Measurements from ENCODE around the gene FHIT.

DNA sequence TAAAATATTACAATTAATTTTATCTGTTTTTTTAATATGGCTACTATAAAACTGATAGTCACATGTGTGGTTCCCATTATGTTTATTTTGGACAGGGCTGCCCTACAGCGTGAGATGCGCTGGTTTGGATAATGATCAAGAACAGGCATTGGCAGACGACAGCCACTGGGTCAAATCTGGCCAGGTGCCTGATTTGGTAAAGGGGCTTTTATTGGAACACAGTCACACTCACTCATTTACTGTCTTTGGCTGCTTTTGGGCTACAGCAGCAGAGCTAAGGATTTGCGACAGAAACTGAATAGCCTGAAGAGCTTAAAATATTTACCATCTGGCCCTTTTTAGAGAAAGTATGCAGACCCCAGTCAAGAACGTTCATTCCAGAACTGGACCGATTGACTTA is 1477.3 kb downstream of the FHIT start:
- TF ChIP-seq, protein P1, sequence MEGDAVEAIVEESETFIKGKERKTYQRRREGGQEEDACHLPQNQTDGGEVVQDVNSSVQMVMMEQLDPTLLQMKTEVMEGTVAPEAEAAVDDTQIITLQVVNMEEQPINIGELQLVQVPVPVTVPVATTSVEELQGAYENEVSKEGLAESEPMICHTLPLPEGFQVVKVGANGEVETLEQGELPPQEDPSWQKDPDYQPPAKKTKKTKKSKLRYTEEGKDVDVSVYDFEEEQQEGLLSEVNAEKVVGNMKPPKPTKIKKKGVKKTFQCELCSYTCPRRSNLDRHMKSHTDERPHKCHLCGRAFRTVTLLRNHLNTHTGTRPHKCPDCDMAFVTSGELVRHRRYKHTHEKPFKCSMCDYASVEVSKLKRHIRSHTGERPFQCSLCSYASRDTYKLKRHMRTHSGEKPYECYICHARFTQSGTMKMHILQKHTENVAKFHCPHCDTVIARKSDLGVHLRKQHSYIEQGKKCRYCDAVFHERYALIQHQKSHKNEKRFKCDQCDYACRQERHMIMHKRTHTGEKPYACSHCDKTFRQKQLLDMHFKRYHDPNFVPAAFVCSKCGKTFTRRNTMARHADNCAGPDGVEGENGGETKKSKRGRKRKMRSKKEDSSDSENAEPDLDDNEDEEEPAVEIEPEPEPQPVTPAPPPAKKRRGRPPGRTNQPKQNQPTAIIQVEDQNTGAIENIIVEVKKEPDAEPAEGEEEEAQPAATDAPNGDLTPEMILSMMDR (IDR thresholded peaks at IDR 0.05), result no peak
- TF ChIP-seq POLR2A (IDR thresholded peaks at IDR 0.05) (no peak), EP300 (IDR thresholded peaks at IDR 0.05) (no peak)

Data from suprapubic skin (tissue), 3 donors.